Neuronal stem cell (in vitro differentiated cells): Measurements from ENCODE around the gene GPRC5C.

Source experiments
- DNase-seq: peaks from one replicate; pipeline ENCODE4 v3.0.0-alpha.2; 2013; ENCODE audit warnings: low spot score
- H2AFZ ChIP-seq: one replicate; pipeline ENCODE4 v1.6.1; 2013; ENCODE audit warnings: mild to moderate bottlenecking, low read length, inconsistent platforms
- H2AK5ac ChIP-seq: 2 replicates; pipeline ENCODE4 v1.6.1; 2013; ENCODE audit warnings: low read depth, mild to moderate bottlenecking, inconsistent platforms, low read length, moderate library complexity, mixed read lengths
- H2BK120ac ChIP-seq: 2 replicates; pipeline ENCODE4 v1.6.1; 2013; ENCODE audit warnings: low read depth, mild to moderate bottlenecking, inconsistent platforms, low read length, moderate library complexity, mixed read lengths
- H2BK12ac ChIP-seq: one replicate; pipeline ENCODE4 v1.6.1; 2013; ENCODE audit warnings: low read length, inconsistent platforms
- H2BK15ac ChIP-seq: 2 replicates; pipeline ENCODE4 v1.6.1; 2013; ENCODE audit warnings: mild to moderate bottlenecking, low read length, inconsistent platforms, mixed read lengths
- H2BK5ac ChIP-seq: one replicate; pipeline ENCODE4 v1.6.1; 2013; ENCODE audit warnings: inconsistent platforms, mild to moderate bottlenecking, low read length, moderate library complexity
- H3K14ac ChIP-seq: one replicate; pipeline ENCODE4 v1.6.1; 2013; ENCODE audit warnings: low read length, inconsistent platforms
- H3K18ac ChIP-seq: 2 replicates; pipeline ENCODE4 v1.6.1; 2013; ENCODE audit warnings: low read length, inconsistent platforms
- H3K23ac ChIP-seq: 2 replicates; pipeline ENCODE4 v1.6.1; 2013; ENCODE audit warnings: low read depth, mild to moderate bottlenecking, mixed read lengths, low read length, inconsistent platforms; ENCODE audit not compliant: poor library complexity
- H3K27ac ChIP-seq: replicated peaks from 3 replicates; pipeline ENCODE4 v1.5.1; 2013; ENCODE audit warnings: low read length, inconsistent platforms
- H3K27me3 ChIP-seq, 3 experiments: 2 replicates each; pipeline ENCODE4 v1.6.1; 2013; ENCODE audit warnings: low read length in 3 of 3, mild to moderate bottlenecking in 2 of 3, inconsistent platforms in 1 of 3, low read depth in 1 of 3, mixed read lengths in 1 of 3, moderate library complexity in 1 of 3; ENCODE audit not compliant: control insufficient read depth in 3 of 3, insufficient read depth in 3 of 3
- H3K36me3 ChIP-seq, 2 donors: replicated peaks in 1 of 2; 2 replicates each; pipeline ENCODE4 v1.6.1; 2013; ENCODE audit warnings: low read length in 2 of 2; ENCODE audit not compliant: control insufficient read depth in 2 of 2, insufficient read depth in 2 of 2
- H3K4ac ChIP-seq: 2 replicates; pipeline ENCODE4 v1.6.1; 2013; ENCODE audit warnings: inconsistent platforms, mild to moderate bottlenecking, low read length, moderate library complexity
- H3K4me1 ChIP-seq, 2 donors: 1 replicate in 1 of 2; 2 replicates in 1 of 2; pipeline ENCODE4 v1.6.1; 2013; ENCODE audit warnings: low read length in 2 of 2, low read depth in 1 of 2; ENCODE audit not compliant: control insufficient read depth in 2 of 2, insufficient read depth in 1 of 2
- H3K4me2 ChIP-seq: one replicate; pipeline ENCODE4 v1.6.1; 2013; ENCODE audit warnings: mild to moderate bottlenecking, low read length, inconsistent platforms; ENCODE audit not compliant: insufficient read depth, poor library complexity, severe bottlenecking
- H3K4me3 ChIP-seq, 2 donors: 2 replicates each; pipeline ENCODE4 v1.5.1; 2013; ENCODE audit warnings: low read length in 2 of 2, mild to moderate bottlenecking in 2 of 2, inconsistent platforms in 1 of 2, moderate library complexity in 1 of 2
- H3K79me1 ChIP-seq: one replicate; pipeline ENCODE4 v1.6.1; 2013; ENCODE audit warnings: low read depth, mild to moderate bottlenecking, inconsistent platforms, low read length, moderate library complexity
- H3K9ac ChIP-seq: one replicate; pipeline ENCODE4 v1.6.1; 2013; ENCODE audit warnings: mild to moderate bottlenecking, low read depth, low read length, inconsistent platforms; ENCODE audit not compliant: poor library complexity
- H3K9me3 ChIP-seq, 2 donors: replicated peaks in 1 of 2; 2 replicates each; pipeline versions ENCODE3 to v1.6.1; 2013; ENCODE audit warnings: low read length in 2 of 2, mild to moderate bottlenecking in 2 of 2, inconsistent platforms in 1 of 2, low read depth in 1 of 2, mixed read lengths in 1 of 2, moderate library complexity in 1 of 2; ENCODE audit not compliant: control insufficient read depth in 2 of 2, insufficient read depth in 1 of 2
- H4K8ac ChIP-seq: one replicate; pipeline ENCODE4 v1.6.1; 2013; ENCODE audit warnings: low read depth, mild to moderate bottlenecking, inconsistent platforms, low read length, moderate library complexity
- H4K91ac ChIP-seq: one replicate; pipeline ENCODE4 v1.6.1; 2013; ENCODE audit warnings: low read length, low read depth, mild to moderate bottlenecking, inconsistent platforms; ENCODE audit not compliant: poor library complexity
- WGBS, 2 donors: extraction: QIAGEN DNeasy Blood & Tissue Kit; methylation state at CpG; one replicate each; pipeline ENCODE4 v1.1.7; 2013; ENCODE audit warnings: missing lambda C conversion rate in 2 of 2, mixed read lengths in 1 of 2; ENCODE audit not compliant: insufficient read length in 2 of 2, insufficient replicate concordance in 1 of 2; ENCODE audit errors: extremely low coverage in 2 of 2; 5-methylcytosine and 5-hydroxymethylcytosine counted together

GPRC5C gene

GRCh38 chr17:74394275-74394950, 37.5 kb upstream of the GPRC5C start:
- H3K14ac ChIP-seq, result no peak overlapping the region
- H3K18ac ChIP-seq, result no peak overlapping the region
- H2BK5ac ChIP-seq, result no peak overlapping the region
- peaks cover 0 to 5% (median 0%) of the 10 kb centered on the region in 3 experiments for H3K27me3 ChIP-seq
- peak overlapping the region; percentile 68 for H2AK5ac ChIP-seq
- H4K91ac ChIP-seq, result no peak overlapping the region
- no peak overlapping the region for H2BK120ac ChIP-seq
- no CpG with 5 or more reads among the region's 12 CpGs for WGBS, 2 donors
- H3K4ac ChIP-seq, result no peak overlapping the region
- H4K8ac ChIP-seq, result no peak overlapping the region
- no peak overlapping the region for H3K9ac ChIP-seq
- no peak overlapping the region for H3K4me3 ChIP-seq
- no peaks in the 10 kb centered on the region for H3K79me1 ChIP-seq
- no peak overlapping the region for H2BK12ac ChIP-seq
- H3K23ac ChIP-seq, result no peak overlapping the region
- DNase-seq, result no peak
- H2AFZ ChIP-seq, result no peak overlapping the region
- no peaks in the 10 kb centered on the region for H3K4me1 ChIP-seq
- no peak overlapping the region for H3K4me2 ChIP-seq
- H3K27ac ChIP-seq, result no peak overlapping the region
- no peaks in the 10 kb centered on the region for H3K36me3 ChIP-seq
- no peak overlapping the region for H2BK15ac ChIP-seq
- peaks cover 0 to 2% of the 10 kb centered on the region in 2 donors for H3K9me3 ChIP-seq

- Histone ChIP-seq H3K36me3 (no peaks in the 10 kb centered on the region), H2BK12ac (no peak overlapping the region), H3K18ac (no peak overlapping the region), H2AFZ (no peak overlapping the region), H3K79me1 (no peaks in the 10 kb centered on the region), H3K27me3 (peaks cover 0 to 5% (median 0%) of the 10 kb centered on the region in 3 experiments), H3K23ac (no peak overlapping the region), H3K4ac (no peak overlapping the region), H3K9me3 (peaks cover 0 to 2% of the 10 kb centered on the region in 2 donors), H2BK120ac (no peak overlapping the region), H2BK15ac (no peak overlapping the region), H3K4me1 (no peaks in the 10 kb centered on the region), H3K9ac (no peak overlapping the region), H2BK5ac (no peak overlapping the region), H3K27ac (no peak overlapping the region), H3K4me3 (no peak overlapping the region), H3K14ac (no peak overlapping the region), H4K91ac (no peak overlapping the region), H2AK5ac (no peak overlapping the region), H3K4me2 (no peak overlapping the region), H4K8ac (no peak overlapping the region)
- no peak for DNase-seq
- WGBS, 2 donors, result no CpG with 5 or more reads among the region's 7 CpGs
Measured at GRCh38 chr17:74394977-74395376, 36.9 kb upstream of the GPRC5C start.

GRCh38 chr17:74396567-74396966, 35.3 kb upstream of the GPRC5C start:
- Histone ChIP-seq H3K9ac (no peak overlapping the region), H3K4me3 (no peak overlapping the region), H3K18ac (no peak overlapping the region), H3K36me3 (no peaks in the 10 kb centered on the region), H3K27ac (no peak overlapping the region), H2BK120ac (no peak overlapping the region), H4K91ac (no peak overlapping the region), H3K4ac (no peak overlapping the region), H2BK5ac (no peak overlapping the region), H2BK15ac (no peak overlapping the region), H3K23ac (no peak overlapping the region), H3K14ac (no peak overlapping the region), H2AFZ (no peak overlapping the region), H3K4me2 (no peak overlapping the region), H3K79me1 (no peaks in the 10 kb centered on the region), H2BK12ac (no peak overlapping the region), H4K8ac (no peak overlapping the region), H3K9me3 (peaks cover 0 to 2% of the 10 kb centered on the region in 2 donors), H3K4me1 (no peaks in the 10 kb centered on the region), H2AK5ac (no peak overlapping the region), H3K27me3 (peaks cover 0 to 5% (median 0%) of the 10 kb centered on the region in 3 experiments)
- no CpG with 5 or more reads among the region's 4 CpGs for WGBS, 2 donors
- no peak for DNase-seq

DNA sequence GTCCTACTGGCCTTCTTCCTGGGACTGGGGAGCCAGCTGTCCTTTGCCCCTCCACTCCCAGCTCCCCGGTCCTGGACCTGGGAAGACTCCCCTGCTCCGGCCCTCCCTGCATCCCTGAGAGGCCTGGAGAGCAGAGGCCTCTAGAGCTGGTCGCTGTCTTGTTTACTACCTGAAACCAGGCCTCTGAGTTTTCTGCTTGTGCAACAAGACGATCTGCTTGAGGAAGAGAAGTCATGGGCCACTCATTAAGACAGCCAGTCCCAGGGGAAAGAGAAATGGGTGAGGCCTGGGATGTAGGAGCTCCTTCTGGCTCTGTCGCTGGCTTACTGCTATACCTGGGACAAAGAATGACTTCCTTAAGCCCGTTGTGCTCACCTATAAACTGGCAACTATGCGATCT, 29.8 kb upstream of the GPRC5C start:
- no peak overlapping the region for H3K4me3 ChIP-seq
- H3K4me1 ChIP-seq, result peaks cover 0 to 13% of the 10 kb centered on the region in 2 donors
- no peak overlapping the region for H4K91ac ChIP-seq
- H2BK120ac ChIP-seq, result no peak overlapping the region
- no peaks in the 10 kb centered on the region for H3K36me3 ChIP-seq
- no peak overlapping the region for H3K9ac ChIP-seq
- H3K4ac ChIP-seq, result no peak overlapping the region
- H3K18ac ChIP-seq, result no peak overlapping the region
- no peak overlapping the region for H2BK12ac ChIP-seq
- H3K23ac ChIP-seq, result no peak overlapping the region
- H2BK15ac ChIP-seq, result no peak overlapping the region
- no peak overlapping the region for H3K4me2 ChIP-seq
- no peak overlapping the region for H2BK5ac ChIP-seq
- WGBS, 2 donors, result no CpG with 5 or more reads among the region's 7 CpGs
- H4K8ac ChIP-seq, result no peak overlapping the region
- no peak overlapping the region for H2AFZ ChIP-seq
- H3K27ac ChIP-seq, result no peak overlapping the region
- no peak overlapping the region for H2AK5ac ChIP-seq
- no peak for DNase-seq
- H3K9me3 ChIP-seq, result no peaks in the 10 kb centered on the region
- H3K14ac ChIP-seq, result no peak overlapping the region
- H3K27me3 ChIP-seq, result no peaks in the 10 kb centered on the region
- H3K79me1 ChIP-seq, result no peaks in the 10 kb centered on the region
